Uterus (tissue), 2 donors: ENCODE results near the gene NETO2.

Experiments used
- POLR2A ChIP-seq, 2 donors: fragments of 450-650 bp; IDR thresholded peaks; one replicate each; pipeline ENCODE4 v1.6.1; 2016; ENCODE audit warnings: antibody characterized with exemption in 2 of 2, mild to moderate bottlenecking in 1 of 2, moderate library complexity in 1 of 2
- TF ChIP-seq, protein P1 (sequence below), 4 experiments: fragments of 200-600 bp in 2 of 4; fragments of 450-650 bp in 2 of 4; sonication (generic) in 2 of 4; IDR thresholded peaks; one replicate each; pipeline ENCODE4 v1.5.1; 2016 to 2019; ENCODE audit warnings: antibody characterized with exemption in 4 of 4, mild to moderate bottlenecking in 2 of 4, moderate library complexity in 1 of 4

DNA sequence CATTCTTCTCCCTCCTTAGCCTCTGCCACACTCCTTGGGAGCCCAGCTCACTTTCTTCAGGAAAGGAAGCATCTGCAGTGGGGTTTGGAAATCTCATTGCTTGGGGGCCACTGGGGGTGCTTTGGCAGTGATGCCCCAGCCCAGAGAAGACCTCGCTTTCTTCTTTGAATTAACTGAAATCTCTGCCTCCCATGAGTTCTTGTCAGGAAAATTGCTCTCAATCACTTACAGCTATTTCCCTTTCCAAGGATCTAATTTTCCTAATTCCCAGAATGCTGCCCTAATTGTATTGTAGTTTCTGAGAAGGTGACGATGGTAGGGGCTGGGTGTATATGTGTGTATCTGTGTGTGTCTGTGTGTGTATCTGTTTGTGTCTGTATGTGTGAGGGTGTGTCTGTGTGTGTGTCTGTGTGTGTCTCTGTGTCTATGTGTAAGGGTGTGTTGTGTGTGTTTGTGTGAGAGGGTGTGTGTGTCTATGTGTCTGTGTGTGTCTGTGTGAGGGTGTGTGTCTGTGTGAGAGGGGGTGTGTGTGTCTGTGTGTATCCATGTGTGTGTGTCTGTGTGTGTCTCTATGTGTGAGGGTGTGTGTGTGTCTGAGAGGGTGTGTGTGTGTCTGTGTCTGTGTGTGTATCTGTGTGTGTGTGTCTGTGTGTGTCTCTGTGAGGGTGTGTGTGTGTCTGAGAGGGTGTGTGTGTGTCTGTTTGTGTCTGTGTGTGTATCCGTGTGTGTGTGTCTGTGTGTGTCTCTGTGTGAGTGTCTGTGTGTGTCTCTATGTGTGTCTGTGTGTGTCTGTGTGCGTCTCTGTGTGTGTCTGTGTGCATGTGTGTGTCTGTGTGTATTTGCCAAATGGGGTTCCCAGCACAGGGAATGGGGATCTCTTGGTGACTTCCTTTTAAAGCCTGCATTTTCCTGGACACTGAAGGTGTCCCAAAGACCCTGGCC lies 86.8 kb downstream of the NETO2 start:
- TF ChIP-seq, protein P1, sequence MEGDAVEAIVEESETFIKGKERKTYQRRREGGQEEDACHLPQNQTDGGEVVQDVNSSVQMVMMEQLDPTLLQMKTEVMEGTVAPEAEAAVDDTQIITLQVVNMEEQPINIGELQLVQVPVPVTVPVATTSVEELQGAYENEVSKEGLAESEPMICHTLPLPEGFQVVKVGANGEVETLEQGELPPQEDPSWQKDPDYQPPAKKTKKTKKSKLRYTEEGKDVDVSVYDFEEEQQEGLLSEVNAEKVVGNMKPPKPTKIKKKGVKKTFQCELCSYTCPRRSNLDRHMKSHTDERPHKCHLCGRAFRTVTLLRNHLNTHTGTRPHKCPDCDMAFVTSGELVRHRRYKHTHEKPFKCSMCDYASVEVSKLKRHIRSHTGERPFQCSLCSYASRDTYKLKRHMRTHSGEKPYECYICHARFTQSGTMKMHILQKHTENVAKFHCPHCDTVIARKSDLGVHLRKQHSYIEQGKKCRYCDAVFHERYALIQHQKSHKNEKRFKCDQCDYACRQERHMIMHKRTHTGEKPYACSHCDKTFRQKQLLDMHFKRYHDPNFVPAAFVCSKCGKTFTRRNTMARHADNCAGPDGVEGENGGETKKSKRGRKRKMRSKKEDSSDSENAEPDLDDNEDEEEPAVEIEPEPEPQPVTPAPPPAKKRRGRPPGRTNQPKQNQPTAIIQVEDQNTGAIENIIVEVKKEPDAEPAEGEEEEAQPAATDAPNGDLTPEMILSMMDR (IDR thresholded peaks at IDR 0.05): no peak
- TF ChIP-seq POLR2A (IDR thresholded peaks at IDR 0.05): no peak
